DOHH2 (cell line): Measurements from ENCODE around the gene AOC3.

ENCODE experiments used
- CTCF ChIP-seq: fragments of 200-600 bp; sonication (generic); IDR thresholded peaks from one replicate; pipeline ENCODE4 v1.5.1; 2014; ENCODE audit warnings: antibody characterized with exemption, mild to moderate bottlenecking, low read depth, low read length; ENCODE audit not compliant: poor library complexity, severe bottlenecking
- EZH2phosphoT487 ChIP-seq: fragments of 200-600 bp; sonication (generic); IDR thresholded peaks from 2 replicates; pipeline ENCODE4 v1.6.1; 2017; ENCODE audit warnings: borderline replicate concordance, mild to moderate bottlenecking, antibody characterized with exemption, low read length, moderate library complexity, mixed read lengths

GRCh38 chr17:42894283-42895184 is 43.5 kb downstream of the AOC3 start:
- no peak for TF ChIP-seq EZH2phosphoT487
- TF ChIP-seq CTCF = no peak
